Suprapubic skin (tissue), 4 donors: ENCODE results near the gene MRPL53. TPM values are rescaled to one million over a fixed set of nuclear protein-coding genes. Genes with fewer than 3 reads are reported as not detected.

Experiments used
- DNase-seq, 2 donors: peaks; one replicate each; pipeline ENCODE4 v3.0.0-alpha.2; 2019; ENCODE audit warnings: low spot score in 2 of 2
- H3K27ac ChIP-seq: fragments of 200-600 bp; sonication (generic); one replicate; pipeline ENCODE4 v1.5.1; 2019
- H3K27me3 ChIP-seq: fragments of 200-600 bp; sonication (generic); one replicate; pipeline ENCODE4 v1.5.1; 2019
- H3K36me3 ChIP-seq: fragments of 200-600 bp; sonication (generic); one replicate; pipeline ENCODE4 v1.5.1; 2019
- H3K4me1 ChIP-seq: fragments of 200-600 bp; sonication (generic); one replicate; pipeline ENCODE4 v1.5.1; 2019
- H3K4me3 ChIP-seq: fragments of 200-600 bp; sonication (generic); one replicate; pipeline ENCODE4 v1.5.1; 2019; ENCODE audit warnings: mild to moderate bottlenecking
- H3K9me3 ChIP-seq: fragments of 200-600 bp; sonication (generic); one replicate; pipeline ENCODE4 v1.5.1; 2019
- CTCF ChIP-seq, 2 donors: fragments of 200-600 bp in 1 of 2; fragments of 450-650 bp in 1 of 2; sonication (generic) in 1 of 2; IDR thresholded peaks; one replicate each; pipeline ENCODE4 v1.5.1; 2016 to 2019; ENCODE audit warnings: antibody characterized with exemption in 2 of 2, mild to moderate bottlenecking in 1 of 2, moderate library complexity in 1 of 2
- EP300 ChIP-seq: sonication (generic); formaldehyde crosslinking; IDR thresholded peaks from one replicate; pipeline ENCODE4 v1.6.1; 2017; ENCODE audit warnings: antibody characterized with exemption
- POLR2A ChIP-seq, 2 donors: fragments of 450-650 bp; IDR thresholded peaks; one replicate each; pipeline ENCODE4 v1.6.1; 2017; ENCODE audit warnings: antibody characterized with exemption in 2 of 2, mild to moderate bottlenecking in 2 of 2, moderate library complexity in 2 of 2
- POLR2AphosphoS5 ChIP-seq, 3 donors: sonication (generic); formaldehyde crosslinking; IDR thresholded peaks; one replicate each; pipeline ENCODE4 v1.6.1; 2017; ENCODE audit warnings: antibody characterized with exemption in 3 of 3
- WGBS: methylation state at CpG from one replicate; pipeline ENCODE4 v1.1.5; 2018; 5-methylcytosine and 5-hydroxymethylcytosine counted together
- total RNA-seq, 4 donors: library from RNA; depleted of rRNA; stranded (reverse); fragments of >200 nt; gene quantifications; one replicate each; pipeline ENCODE4 v1.1.0, GENCODE V29; 2016

The MRPL53 gene
- total RNA-seq, 4 donors from 2014 or later = 13.1 to 36.0 (median 26.7) TPM

- 93% methylated on average over 11 of the region's 18 CpGs for WGBS
- TF ChIP-seq EP300 (no peak), POLR2AphosphoS5 (IDR thresholded peaks at IDR 0.05) (no peak), POLR2A (IDR thresholded peaks at IDR 0.05) (no peak), CTCF (IDR thresholded peaks at IDR 0.05) (no peak)
- no peak overlapping the region for H3K4me3 ChIP-seq
- H3K36me3 ChIP-seq = peaks cover 68% of the 10 kb centered on the region
- no peaks in the 10 kb centered on the region for H3K9me3 ChIP-seq
- DNase-seq = no peak
- no peak overlapping the region for H3K27ac ChIP-seq
- no peaks in the 10 kb centered on the region for H3K27me3 ChIP-seq
- H3K4me1 ChIP-seq = peaks cover 3% of the 10 kb centered on the region
Observed at GRCh38 chr2:74429487-74430451, 42.7 kb downstream of the MRPL53 start.

DNA sequence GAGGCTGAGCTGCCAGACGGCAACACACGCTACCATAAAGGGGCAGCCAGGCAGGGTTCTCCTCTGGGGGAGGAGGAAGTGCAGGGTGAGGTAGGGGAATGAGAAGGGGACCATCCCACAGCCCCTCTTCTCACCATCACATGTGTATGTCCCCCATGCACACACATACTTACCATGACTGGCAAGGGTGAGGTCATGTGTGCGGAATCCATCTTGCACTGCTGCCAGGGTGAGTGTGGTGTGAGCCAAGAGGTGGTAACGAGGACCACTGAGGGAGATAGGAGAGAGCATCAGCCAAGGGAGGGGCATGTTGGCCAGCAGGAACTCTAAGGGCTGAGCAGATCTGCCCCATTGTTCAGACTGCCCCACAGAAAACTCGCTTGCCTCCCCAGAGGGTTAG, 43.8 kb downstream of the MRPL53 start:
- peaks cover 3% of the 10 kb centered on the region for H3K4me1 ChIP-seq
- peak in 1 of 2 donors; percentile 31 for DNase-seq
- no peaks in the 10 kb centered on the region for H3K9me3 ChIP-seq
- no peak overlapping the region for H3K27ac ChIP-seq
- H3K4me3 ChIP-seq = no peak overlapping the region
- TF ChIP-seq EP300 = no peak
- TF ChIP-seq POLR2A (IDR thresholded peaks at IDR 0.05) = no peak
- no peak for TF ChIP-seq CTCF (IDR thresholded peaks at IDR 0.05)
- TF ChIP-seq POLR2AphosphoS5 (IDR thresholded peaks at IDR 0.05) = no peak
- WGBS = 82% methylated on average over 5 of the region's 5 CpGs
- peaks cover 68% of the 10 kb centered on the region for H3K36me3 ChIP-seq
- no peaks in the 10 kb centered on the region for H3K27me3 ChIP-seq

GRCh38 chr2:74427551-74427950, 44.9 kb downstream of the MRPL53 start:
- TF ChIP-seq CTCF (IDR thresholded peaks at IDR 0.05) (no peak), POLR2A (IDR thresholded peaks at IDR 0.05) (no peak), POLR2AphosphoS5 (IDR thresholded peaks at IDR 0.05) (no peak), EP300 (no peak)
- peaks cover 65% of the 10 kb centered on the region for H3K36me3 ChIP-seq
- H3K9me3 ChIP-seq = no peaks in the 10 kb centered on the region
- peaks cover 4% of the 10 kb centered on the region for H3K4me1 ChIP-seq
- no peaks in the 10 kb centered on the region for H3K27me3 ChIP-seq
- no peak overlapping the region for H3K4me3 ChIP-seq
- WGBS = 89% methylated on average over 3 of the region's 3 CpGs
- DNase-seq = peak in 1 of 2 donors; percentile 37
- no peak overlapping the region for H3K27ac ChIP-seq

DNA sequence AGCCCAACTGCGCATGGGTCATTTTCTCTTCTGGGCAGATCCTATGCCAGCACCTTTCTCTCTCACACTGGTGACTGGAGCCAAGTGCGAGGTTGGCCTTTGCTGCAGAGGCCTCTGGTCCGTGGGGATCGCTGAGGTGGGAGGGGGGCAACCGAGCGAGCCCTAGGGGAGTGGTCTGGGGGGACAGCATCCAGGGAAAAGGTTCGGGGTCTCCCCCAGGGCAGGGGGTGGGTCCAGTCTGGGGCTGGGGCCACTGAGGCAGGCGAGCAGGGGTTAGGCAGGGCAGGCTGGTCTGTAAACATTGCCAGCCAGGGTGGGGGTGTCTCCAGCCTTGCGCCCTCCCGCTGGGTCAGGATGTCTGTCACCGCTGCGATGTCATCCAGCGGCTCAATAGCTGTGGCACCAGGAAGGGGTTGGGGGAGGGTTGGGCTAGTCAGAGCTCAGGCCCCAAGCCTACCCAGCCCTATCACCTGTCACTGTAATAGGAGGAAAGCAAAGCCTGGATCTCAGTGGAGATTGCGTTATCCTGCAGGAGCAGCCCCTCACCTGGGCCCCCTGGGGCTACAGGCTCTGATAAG, 46.2 kb downstream of the MRPL53 start:
- no peaks in the 10 kb centered on the region for H3K27me3 ChIP-seq
- H3K4me1 ChIP-seq = peaks cover 17% of the 10 kb centered on the region
- H3K36me3 ChIP-seq = peaks cover 52% of the 10 kb centered on the region
- no peak overlapping the region for H3K4me3 ChIP-seq
- TF ChIP-seq POLR2A (IDR thresholded peaks at IDR 0.05) (no peak), CTCF (IDR thresholded peaks at IDR 0.05) (no peak), EP300 (no peak), POLR2AphosphoS5 (IDR thresholded peaks at IDR 0.05) (no peak)
- H3K27ac ChIP-seq = no peak overlapping the region
- peak in 1 of 2 donors; percentile 56 for DNase-seq
- 89% methylated on average over 9 of the region's 14 CpGs for WGBS
- H3K9me3 ChIP-seq = no peaks in the 10 kb centered on the region

- Histone ChIP-seq H3K4me3 (no peak overlapping the region), H3K4me1 (peaks cover 23% of the 10 kb centered on the region), H3K27ac (no peak overlapping the region), H3K36me3 (peaks cover 50% of the 10 kb centered on the region), H3K9me3 (no peaks in the 10 kb centered on the region), H3K27me3 (no peaks in the 10 kb centered on the region)
- DNase-seq = peak in 1 of 2 donors; percentile 25
- no peak for TF ChIP-seq EP300
- TF ChIP-seq POLR2A (IDR thresholded peaks at IDR 0.05) = no peak
- TF ChIP-seq POLR2AphosphoS5 (IDR thresholded peaks at IDR 0.05) = no peak
- TF ChIP-seq CTCF (IDR thresholded peaks at IDR 0.05) = no peak
- 51% methylated on average over 7 of the region's 7 CpGs for WGBS
Observed at GRCh38 chr2:74425523-74425922, 47.0 kb downstream of the MRPL53 start.
